Activated CD4-positive, CD25-positive, alpha-beta regulatory T cell treated with anti-CD3 and anti-CD28 coated beads, Interleukin-2, amount 50 U/mL, for 24 hours (primary cell): Measurements from ENCODE around the gene EWSR1.

ENCODE experiments used
- ATAC-seq, 2 donors: fragments of 150-1000 bp; cut with Tn5 transposase; one replicate each; pipeline ENCODE4 v1.10.0; 2021; ENCODE audit warnings: mild to moderate bottlenecking in 1 of 2, moderate library complexity in 1 of 2

Gene EWSR1

DNA sequence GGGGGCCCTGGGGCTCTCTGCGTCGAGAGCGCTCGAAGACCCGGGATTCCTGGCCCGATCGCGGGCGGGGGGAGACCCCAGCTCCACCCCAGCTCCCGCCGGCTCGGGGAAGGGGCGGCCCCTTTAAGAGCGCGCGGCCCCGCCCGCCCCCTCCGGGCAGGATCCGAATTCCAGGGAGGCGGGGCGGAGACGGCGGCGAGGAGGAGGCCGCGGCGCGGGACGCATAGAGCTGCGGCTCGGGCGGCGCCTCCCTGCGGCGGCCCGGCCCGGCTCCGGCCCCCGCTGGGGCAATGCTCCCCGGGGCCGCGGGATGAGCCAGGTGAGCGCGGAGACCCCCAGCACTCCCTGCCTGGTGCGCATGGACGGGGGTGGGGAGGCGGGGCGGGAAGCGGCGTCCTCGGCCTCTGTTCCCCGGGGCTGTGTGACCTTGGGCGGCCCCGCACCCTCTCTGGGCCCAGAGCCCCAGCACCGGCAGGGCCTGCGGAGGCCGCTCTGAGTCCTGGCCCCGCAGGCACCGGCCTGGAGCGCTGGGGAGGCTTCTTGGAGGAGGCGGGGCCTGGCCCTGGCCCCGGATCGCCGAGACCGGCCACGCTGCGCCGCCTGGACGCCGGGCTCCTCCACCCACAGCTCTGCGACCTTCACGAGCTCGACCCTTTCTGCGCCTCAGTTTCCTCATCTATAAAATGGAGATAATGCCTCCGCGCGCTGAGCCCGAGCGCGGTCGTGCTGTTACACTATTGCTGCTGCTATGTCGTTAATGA, 38.9 kb downstream of the EWSR1 start:
- ATAC-seq, result peak; percentile 19 to 29

DNA sequence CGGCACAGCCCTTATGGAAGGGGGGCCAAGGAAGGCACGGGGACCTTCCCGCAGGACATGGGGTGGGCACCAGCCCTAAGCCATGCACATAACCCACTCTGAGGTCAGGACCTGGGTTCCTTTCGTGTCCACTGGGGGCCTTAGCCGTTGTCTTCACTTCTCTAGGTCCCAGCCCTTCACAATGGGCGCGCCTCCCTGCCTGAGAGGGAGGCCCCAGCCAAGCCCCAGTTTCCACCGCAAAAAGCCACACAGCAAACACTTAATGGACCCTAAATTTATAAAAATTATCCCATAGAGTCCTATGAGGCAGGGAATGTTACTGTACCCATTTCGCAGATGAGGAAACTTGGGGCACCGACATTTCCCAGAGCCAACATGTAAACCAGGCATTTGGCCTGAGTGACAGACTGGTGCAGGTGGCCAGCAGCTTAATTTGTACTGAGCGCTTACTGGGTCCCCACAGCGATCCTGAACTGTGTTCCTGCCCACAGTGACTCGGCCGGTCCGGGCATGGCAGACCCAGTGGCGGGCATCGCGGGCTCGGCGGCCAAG, 39.6 kb downstream of the EWSR1 start:
- no peak for ATAC-seq

DNA sequence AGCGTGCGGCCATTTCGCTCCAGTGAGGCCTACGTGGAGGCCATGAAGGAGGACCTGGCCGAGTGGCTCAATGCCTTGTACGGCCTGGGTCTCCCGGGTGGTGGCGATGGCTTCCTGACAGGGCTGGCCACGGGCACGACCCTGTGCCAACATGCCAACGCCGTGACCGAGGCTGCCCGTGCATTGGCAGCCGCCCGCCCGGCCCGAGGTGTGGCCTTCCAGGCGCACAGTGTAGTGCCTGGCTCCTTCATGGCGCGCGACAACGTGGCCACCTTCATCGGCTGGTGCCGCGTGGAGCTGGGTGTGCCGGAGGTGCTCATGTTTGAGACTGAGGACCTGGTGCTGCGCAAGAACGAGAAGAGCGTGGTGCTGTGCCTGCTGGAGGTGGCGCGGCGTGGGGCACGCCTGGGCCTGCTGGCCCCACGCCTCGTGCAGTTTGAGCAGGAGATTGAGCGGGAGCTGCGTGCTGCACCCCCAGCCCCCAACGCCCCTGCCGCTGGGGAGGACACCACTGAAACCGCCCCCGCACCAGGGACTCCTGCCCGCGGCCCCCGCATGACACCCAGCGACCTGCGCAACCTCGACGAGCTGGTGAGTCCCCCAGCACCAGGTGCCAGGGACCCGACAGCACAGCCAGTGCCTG, 40.2 kb downstream of the EWSR1 start:
- ATAC-seq, result no peak

DNA sequence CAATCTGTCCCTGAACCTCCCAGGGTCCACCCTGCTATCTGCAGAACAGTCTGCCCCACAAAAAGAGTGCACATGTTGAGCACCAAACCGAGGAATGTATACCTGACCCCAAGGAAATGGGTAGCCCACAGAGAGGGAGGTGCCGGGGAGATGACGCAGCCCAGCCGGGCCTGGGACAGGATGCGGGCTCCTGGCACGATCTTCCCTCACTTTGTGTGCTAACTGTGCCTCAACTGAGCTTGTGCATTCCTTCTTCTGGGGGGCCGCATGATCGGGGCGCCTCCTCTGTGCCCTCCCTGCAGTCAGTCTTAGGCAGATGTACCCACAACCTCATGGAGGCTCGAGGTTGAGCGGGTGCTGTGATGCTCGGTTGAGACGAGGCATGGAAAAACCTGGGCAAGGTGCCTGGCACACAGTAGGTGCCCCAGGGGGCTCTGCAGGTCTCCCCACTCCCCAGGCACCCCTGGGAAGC, 40.8 kb downstream of the EWSR1 start:
- no peak for ATAC-seq

DNA sequence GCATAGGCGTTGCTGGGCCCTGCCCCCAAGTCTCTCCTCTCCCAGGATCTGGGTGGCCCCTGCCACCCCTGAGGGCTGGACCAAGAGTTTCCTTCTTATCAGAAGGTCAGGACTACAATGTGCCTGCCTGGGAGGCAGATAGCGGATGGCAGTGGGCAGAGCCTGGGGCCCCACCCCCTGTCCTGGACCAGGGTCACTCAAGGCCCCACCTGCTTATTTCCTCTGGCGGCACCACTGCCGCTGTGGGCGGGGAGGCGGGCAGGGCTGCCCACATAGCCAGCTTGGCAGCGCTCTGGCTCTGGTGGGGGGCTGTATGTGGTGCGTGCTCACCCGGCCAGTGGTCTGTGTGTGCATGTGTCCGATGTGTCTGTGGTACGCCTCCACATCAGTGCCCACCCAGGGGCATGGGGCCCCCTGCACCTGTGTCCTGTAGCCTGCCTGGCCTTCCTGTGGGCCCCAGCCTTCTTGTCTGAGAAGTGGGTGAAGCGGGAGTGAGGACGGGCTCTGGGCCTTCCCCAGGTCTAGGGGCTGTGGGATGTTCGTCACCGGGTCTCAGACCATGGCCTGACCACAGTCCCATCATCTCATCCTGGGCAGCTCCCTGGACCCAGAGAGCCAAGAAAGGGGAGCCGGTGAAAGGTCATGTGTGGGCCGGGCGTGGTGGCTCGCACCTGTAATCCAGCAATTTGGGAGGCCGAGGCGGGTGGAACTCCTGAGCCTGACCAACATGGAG, 41.4 kb downstream of the EWSR1 start:
- ATAC-seq, result no peak

DNA sequence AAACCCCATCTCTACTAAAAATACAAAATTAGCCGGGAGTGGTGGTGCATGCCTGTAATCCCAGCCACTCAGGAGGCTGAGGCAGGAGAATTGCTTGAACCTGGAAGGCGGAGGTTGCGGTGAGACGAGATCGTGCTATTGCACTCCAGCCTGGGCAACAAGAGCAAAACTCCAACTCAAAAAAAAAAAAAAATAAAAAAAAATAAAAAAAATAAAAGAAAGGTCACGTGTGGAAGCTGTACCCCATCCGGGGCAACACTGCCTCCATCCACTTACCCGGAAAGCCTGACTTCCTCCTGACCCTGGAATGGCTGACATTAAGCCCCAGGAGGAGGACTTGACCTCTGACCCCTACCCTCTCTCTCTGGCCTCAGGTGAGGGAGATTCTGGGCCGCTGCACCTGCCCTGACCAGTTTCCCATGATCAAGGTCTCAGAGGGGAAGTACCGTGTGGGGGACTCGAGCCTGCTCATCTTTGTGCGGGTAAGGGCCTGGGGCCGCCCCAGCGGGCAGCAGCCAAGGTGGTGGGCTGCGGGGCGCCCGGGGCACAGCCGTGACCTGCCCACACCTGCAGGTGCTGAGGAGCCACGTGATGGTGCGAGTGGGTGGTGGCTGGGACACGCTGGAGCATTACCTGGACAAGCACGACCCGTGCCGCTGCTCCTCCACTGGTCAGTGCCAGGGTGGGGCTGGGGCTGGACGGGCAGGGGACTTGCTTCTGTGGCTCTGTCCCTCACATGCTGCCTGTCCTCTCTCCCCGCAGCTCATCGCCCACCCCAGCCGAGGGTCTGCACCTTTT, 42.2 kb downstream of the EWSR1 start:
- ATAC-seq, result no peak

DNA sequence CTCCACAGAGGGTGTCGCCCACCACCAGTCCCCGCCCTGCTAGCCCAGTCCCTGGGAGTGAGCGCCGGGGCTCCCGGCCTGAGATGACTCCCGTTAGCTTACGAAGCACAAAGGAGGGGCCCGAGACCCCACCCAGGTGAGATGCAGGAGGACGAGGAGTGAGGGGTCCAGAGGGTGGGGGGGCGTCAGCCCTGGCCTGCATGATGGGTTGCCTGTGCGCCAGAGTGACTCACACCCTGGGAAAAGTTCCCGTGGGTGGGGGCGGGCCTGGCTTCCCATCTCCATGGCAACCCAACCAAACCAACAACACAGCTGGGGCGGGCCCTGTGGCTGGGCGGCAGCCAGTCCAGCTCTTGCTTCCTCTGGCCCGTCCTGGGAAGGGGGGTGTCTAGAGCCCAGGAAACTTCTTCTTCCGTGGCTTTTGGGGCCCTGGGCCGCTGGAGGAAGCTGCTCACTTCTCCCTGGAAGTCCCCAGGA, 42.8 kb downstream of the EWSR1 start:
- peak; percentile 31 to 42 for ATAC-seq

DNA sequence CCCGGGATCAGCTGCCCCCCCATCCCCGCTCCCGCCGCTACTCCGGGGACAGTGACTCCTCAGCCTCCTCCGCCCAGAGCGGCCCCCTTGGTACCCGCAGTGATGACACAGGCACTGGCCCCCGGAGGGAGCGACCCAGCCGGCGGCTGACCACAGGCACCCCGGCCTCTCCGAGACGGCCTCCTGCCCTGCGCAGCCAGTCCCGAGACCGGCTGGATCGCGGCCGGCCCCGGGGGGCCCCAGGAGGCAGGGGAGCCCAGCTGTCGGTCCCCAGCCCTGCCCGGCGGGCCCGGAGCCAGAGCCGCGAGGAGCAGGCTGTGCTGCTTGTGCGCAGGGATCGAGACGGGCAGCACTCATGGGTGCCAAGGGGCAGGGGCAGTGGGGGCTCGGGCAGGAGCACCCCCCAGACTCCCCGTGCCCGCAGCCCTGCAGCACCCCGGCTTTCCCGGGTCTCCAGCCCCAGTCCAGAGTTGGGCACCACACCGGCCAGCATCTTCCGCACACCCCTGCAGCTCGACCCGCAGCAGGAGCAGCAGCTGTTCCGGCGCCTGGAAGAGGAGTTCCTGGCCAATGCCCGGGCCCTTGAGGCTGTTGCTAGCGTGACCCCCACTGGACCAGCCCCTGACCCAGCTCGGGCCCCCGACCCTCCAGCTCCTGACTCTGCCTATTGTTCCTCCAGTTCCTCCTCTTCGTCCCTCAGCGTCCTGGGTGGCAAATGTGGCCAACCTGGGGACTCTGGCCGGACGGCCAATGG, 43.6 kb downstream of the EWSR1 start:
- ATAC-seq, result no peak

DNA sequence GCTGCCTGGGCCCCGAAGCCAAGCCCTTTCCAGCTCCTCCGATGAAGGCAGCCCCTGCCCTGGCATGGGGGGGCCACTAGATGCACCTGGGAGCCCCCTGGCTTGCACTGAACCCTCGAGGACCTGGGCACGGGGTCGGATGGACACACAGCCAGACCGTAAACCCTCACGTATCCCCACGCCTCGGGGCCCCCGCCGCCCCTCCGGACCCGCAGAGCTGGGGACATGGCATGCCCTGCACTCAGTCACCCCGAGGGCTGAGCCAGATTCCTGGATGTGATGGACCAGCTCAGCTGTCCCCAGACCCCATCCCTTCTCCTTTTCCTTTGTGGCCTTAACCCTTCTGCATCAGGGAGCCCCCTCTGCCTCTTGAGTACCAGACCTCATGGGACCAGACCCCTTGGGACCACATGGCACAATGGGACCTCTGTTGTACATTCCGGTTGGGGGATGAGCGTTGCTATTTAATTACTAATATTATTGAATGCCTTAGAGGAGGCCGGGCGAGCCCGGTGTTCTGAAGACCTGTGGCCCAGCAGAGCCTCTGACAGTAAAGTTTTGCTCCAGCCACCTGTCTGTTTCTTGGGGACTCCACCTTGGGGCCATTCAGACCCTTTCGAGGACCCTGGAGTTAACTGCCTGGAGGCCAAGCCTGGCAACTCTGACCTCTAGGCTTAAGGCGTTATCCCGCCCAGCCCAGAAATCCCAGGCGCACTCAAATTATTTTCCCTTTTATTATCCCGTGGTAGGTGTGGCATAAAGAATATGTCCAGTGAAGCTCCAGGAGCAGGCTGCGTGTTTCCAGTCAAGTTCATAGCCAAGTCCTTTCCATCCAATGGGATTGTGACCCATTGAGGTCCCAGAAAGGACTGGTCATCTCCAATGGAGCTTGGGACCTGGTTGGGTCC, 44.4 kb downstream of the EWSR1 start:
- ATAC-seq, result no peak

DNA sequence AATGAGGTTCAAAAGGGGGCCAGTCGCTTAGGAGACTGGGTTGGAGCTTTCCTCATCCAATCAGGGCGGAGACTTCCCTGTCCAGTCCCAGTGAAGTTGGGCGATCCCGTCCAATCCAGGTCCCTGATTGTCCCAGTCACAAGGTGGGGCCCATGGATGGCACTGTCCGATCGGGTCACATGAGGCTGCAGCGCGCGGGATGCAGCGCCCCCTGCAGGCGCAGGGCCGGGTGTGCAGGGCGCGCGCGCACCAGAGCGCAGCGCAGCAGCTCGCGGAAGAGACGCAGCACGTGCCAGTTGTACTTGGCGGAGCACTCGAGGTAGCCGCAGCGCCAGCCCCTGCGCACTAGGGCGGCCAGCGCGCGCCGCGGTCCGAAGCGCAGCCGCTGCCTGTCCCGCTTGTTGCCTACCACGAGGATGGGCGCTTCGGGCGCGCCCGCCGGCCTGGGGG, 45.1 kb downstream of the EWSR1 start:
- peak in 1 of 2 donors; percentile 19 for ATAC-seq

DNA sequence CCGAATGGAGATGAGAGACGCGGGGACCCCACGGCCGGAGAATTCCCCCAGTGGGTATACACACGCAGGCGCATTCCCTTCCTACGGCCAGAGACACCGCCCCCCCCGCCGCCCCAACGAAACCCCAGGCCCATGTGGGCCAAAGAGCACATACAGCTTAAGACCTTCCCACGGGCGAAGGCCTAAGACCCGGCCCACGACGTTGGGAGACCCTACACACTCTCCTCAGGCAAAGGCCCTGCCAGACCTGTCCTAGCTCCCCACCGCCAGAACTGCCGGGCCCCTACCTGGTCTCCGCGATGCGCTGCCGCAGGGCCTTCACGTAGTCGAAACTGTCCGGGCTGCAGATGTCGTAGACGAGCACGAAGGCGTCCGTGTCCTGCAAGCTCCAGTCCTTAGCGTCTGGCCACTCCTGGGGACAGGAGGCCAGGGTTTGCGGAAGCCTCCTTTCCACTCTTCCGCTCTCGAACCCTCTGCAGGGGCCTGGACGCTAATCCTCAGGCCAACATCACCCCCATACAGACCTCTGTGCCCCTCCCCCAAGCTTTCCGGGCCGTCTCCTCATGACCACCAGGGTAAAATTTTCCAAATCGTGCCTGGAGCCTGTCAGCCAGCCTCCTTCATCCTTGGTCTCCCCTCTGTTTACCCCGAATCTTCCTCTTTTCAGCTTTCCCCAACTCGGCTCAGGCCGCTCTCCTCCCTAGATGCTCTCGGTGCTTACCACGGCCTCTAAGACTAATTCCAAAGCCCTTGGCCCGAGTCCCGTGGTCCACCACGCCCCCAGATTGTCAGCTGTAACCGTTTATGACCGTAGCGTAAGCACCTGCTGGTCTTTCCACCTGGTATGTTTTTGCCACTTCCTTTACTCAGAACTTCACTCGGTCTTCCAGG, 45.8 kb downstream of the EWSR1 start:
- ATAC-seq, result no peak

DNA sequence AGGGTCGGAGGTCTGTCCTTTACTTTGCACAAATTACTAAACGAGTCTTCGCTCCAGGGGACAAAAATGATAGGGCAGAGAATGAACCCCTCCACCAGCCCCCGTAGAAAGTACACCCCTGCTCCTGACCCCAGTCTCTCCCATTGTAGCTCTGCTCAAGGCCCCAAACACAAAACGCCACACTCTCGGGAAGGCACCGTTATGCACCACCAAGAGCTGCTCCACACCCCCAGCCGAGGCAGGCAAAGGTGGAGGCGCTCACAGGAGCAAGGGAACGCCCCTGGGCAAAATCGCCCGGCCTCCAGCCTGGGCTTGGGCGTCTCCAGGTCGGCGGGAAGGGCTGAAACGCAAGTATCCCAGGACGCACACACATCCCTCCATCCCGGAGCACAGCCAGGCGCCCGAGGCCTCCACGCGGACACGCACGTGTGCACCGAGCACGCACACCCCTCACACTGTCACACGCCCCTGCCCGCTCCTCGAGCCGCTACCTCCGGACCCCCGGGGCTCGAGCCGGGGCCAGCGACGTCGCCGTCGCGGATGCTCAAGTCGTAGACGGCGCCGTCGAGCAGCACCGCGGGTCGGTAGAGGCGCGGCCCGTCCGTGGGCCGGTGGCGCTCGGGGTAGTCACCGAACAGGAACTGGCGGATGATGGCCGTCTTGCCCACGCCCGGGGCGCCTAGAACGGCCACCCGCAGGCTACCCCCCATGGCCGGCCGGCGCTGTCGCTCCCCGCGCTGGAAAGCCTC, 46.6 kb downstream of the EWSR1 start:
- no peak for ATAC-seq

DNA sequence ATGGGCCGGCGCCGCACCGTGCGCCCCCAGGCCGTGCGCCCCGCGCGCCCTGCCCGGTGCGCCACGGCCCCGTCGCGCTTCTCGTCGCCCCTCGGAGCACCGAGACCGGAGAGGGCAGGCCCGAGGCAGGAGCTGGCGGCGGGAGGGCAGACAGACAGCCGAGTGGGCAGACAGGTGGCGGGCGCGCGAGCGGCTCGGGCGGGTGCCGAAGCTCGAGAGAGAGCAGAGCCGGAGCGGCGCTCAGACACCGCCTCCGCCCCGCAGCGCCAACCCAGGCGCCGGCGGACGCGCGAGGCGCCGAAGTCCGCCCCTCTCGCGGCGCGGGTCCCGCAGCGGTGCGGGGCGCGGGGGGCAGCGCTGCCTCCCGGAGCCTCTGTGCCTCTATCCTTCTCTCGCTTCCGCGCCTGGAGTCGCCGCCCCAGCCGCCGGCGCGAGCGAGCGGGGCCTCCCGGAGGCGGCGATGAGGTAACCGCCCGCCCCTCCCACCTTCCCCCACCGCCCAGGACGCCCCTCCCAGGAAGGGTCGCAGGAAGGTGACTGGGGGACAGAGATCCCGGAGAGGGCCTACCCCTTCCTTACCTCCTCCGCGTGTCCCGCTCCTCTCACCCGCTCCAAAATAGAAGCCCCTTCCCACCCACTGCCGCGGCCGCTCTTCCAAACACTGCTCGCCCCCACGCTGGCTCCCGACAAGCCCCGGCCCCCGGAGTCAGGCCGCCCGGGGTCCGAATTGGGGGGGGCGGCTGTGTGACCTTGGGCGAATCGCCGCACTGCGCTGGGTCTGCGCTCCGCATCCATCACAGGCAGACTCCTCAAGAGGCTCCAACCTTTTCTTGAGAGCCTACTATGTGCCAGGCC, 47.4 kb downstream of the EWSR1 start, which contains the start of gene RASL10A:
Gene RASL10A (minus strand): TSS at position 412 of the 855 bp plus-strand sequence. CDS start 451 bp downstream, outside the sequence.
- no peak for ATAC-seq

DNA sequence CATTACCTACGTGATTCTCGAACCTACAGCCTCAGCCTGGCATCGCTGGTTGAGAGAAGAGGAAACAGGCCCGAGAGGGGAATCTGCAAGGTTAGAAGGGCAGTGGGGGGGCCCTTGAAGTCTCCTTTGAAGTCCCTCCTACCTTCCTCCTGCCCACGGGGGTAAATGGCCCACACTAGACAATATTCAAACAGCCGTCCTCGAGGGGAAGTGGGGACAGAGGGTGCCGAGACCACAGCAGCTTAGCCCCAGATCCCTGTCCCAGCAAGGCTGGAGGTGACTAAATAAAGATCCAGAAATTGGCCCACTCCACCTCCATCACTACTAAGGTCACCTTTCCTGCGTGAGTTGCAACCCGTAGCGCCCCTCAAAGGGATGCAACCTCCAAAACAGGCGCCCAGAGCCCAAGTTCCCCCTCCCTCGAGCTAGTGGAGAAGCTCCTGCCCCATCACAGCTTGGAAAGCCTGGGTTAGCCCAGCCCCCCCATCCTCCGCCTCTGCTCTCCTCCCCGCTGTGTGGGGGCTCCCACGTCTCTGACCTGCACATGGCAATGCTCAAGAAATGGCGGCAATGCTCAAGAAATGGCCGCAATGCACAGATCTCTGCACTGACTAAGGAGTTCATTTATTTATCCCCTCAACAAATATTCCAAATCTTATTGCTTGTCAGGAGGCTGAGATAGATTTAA, 48.2 kb downstream of the EWSR1 start:
- ATAC-seq, result no peak

DNA sequence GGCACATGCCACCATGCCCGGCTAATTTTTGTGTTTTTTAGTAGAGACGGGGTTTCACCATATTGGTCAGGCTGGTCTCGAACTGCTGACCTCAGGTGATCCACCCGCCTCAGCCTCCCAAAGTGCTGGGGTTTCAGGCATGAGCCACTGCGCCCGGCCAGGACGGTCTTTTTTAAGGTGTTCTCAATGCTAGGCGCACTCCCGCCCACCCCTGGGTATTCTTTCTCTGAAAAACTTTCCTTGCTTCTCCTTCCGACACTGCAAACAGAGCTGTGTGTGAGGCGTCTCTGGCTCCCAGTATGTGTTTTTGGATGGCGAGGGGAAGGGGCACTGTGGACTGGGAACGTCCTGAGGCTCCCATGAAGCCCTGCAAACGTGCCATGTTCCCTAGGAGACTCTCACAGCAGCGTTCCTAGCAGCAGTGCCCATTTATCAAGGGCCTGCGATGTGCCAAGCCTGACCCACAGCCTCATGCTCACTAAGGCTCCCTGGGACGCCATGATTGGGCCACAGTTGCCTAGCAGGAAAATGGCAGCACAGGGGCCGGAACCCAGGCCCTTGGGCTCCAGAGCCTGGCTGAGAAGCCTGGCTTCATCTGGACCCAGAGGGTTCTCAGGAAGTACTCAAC, 49.9 kb downstream of the EWSR1 start:
- ATAC-seq, result no peak

DNA sequence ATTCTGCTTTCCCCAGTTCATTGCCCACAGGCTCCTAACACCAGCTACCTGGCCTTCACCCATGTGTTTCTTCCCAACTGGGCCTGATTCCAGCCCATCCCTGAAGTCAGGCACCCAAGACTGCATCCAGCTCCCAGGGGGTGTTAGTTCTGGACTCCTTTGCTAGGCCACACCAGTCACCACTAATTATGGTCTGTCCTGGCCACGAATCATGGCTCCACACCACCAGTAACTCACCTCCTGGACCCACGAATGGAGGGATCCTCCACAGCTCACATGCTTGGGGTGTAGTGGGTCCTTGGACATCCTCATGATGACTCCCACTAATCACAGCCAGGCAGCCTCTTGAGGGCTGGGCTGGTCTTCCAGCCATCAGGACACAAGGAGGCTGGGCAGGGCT, 51.0 kb downstream of the EWSR1 start:
- no peak for ATAC-seq
